Measurements from ENCODE around the gene ARL11.

DNA sequence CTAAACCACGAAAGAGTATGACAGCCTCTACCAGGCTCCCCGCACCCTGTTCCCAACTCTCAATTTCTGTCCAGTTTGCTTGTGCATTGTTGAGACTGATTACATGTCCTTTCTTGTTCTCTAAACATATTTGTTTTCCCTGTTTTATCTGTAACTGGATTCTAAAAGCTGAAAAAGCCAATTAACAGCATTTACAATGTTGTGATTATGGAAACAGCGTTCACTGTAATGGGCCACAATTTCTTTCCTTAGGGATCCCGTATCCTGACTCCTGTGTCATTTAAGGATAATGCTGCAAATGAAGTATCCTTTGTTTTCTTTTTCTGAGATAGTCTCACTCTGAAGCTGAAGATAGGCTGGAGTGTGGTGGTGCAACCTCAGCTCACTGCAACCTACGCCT lies 42.5 kb downstream of the ARL11 start:
- no peak for TF ChIP-seq CTCF (IDR thresholded peaks at IDR 0.05)
- TF ChIP-seq POLR2AphosphoS5 (IDR thresholded peaks at IDR 0.05): no peak
- TF ChIP-seq POLR2A (IDR thresholded peaks at IDR 0.05): no peak
